Brain microvascular endothelial cell (primary cell): Measurements from ENCODE around the gene FNTB.
A peak's percentile ranks its signal among the peaks of the same experiment; 100 is the strongest.

ENCODE experiments used
- DNase-seq: peaks from one replicate; pipeline ENCODE4 v3.0.0-alpha.2; 2020
- H3K27ac ChIP-seq: fragments of 250-450 bp; sonication (Bioruptor Pico); 2 replicates; pipeline ENCODE4 v1.5.1; 2020; ENCODE audit warnings: mild to moderate bottlenecking, moderate library complexity
- H3K27me3 ChIP-seq: fragments of 250-450 bp; sonication (Bioruptor Pico); replicated peaks from 2 replicates; pipeline ENCODE4 v1.5.1; 2020; ENCODE audit warnings: mild to moderate bottlenecking
- H3K36me3 ChIP-seq: fragments of 250-450 bp; sonication (Bioruptor Pico); replicated peaks from 2 replicates; pipeline ENCODE4 v1.5.1; 2020; ENCODE audit warnings: mild to moderate bottlenecking
- H3K4me3 ChIP-seq: 2 replicates; pipeline ENCODE4 v1.5.1; 2011; ENCODE audit warnings: low read depth, mild to moderate bottlenecking, control low read depth, low read length, moderate library complexity
- in situ Hi-C: cut with HindIII; loops from 2 replicates; pipeline ENCODE4 v1.10.0; 2017; ENCODE audit warnings: low sequenced_read_pairs, low pct_ligation_motif_present
- TF ChIP-seq, protein P1 (sequence below): IDR thresholded peaks from 2 replicates; pipeline ENCODE4 v1.5.1; 2011; ENCODE audit warnings: low read depth, mild to moderate bottlenecking, moderate library complexity, low read length, control low read depth, inconsistent platforms; ENCODE audit errors: missing control alignments

The FNTB gene

DNA sequence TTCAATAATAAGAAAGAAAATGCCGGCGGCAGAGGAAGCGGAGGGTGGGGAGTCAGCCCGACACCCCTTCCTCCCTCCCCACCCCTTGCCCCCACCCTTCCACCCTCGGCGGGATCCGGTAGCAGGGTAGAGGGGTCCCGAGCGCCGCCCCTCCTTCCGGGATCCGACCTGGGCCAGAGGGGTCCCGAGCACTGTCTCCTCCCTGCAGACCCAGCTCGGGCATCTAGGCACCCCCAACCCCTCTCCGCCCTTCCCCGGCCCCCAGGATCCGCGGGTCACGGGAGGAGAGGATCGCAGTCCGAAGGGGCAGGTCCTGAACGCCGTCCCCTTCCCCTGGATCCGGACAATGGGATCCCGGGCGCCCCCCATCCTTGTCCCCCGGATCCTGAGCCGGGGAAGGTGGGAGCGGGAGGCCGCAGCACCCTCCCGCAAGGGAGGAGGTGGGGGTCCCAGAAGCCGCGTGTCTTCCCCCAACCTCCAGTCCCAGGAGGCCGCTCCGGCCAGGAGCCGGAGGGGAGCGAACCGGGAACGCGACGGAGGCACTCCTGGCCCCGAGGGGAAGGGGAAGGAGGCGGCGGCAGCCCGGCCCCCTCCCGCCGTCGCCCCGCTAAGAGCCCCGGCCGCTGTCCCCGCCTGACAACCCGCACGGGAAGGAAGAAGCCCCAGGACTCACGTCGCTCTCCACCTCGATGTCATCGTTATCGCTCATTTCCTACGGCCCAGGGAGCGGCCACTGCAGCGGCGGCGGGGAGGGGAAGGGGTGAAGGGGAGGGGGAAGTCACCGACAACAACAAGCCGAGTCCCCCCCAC, 115.1 kb downstream of the FNTB start:
- TF ChIP-seq, protein P1, sequence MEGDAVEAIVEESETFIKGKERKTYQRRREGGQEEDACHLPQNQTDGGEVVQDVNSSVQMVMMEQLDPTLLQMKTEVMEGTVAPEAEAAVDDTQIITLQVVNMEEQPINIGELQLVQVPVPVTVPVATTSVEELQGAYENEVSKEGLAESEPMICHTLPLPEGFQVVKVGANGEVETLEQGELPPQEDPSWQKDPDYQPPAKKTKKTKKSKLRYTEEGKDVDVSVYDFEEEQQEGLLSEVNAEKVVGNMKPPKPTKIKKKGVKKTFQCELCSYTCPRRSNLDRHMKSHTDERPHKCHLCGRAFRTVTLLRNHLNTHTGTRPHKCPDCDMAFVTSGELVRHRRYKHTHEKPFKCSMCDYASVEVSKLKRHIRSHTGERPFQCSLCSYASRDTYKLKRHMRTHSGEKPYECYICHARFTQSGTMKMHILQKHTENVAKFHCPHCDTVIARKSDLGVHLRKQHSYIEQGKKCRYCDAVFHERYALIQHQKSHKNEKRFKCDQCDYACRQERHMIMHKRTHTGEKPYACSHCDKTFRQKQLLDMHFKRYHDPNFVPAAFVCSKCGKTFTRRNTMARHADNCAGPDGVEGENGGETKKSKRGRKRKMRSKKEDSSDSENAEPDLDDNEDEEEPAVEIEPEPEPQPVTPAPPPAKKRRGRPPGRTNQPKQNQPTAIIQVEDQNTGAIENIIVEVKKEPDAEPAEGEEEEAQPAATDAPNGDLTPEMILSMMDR = no peak
- DNase-seq = no peak
- in situ Hi-C loops = no loop called here
- peak overlapping the region; percentile 81 for H3K4me3 ChIP-seq
- peak overlapping the region; percentile 75 for H3K27ac ChIP-seq
- peaks cover 3% of the 10 kb centered on the region for H3K36me3 ChIP-seq
- no peaks in the 10 kb centered on the region for H3K27me3 ChIP-seq

DNA sequence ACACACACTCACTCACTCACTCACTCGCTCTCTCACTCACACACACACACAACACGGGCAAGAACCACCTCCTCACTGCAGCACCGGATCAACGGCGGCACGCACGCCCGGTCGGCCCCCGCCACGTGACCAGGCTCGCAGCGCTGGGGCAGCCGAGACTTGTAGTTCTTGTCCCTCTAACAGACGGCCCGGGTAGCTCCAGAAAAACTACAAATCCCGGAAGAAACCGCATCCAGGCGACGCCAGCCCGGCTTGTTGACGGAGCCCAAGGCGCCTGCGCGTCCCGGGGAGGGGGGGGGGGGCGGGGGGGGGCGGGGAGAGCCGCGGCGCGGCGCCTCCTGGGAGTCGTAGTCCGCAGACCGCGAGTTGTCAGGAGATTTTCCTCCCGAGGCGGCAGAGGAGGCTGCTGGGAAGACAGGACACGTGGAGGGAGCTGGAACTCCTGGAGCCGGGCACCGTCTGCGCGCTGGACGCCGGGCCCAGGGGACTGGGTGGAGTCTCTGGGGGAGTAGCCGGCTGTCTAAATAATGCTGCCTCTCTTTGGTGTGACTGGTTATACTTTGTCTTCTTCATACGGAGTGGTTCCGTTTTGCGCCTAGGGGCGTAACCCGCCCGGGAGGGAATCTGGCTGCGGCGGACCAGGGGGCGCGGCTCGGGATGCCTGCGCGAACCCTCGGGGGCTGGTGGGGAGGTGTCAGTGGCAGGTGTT, 115.9 kb downstream of the FNTB start, which contains the start of gene MAX:
Gene MAX, minus strand, starts transcription at position 77 of the 709 bp plus-strand sequence. CDS start 178 bp downstream, outside the sequence.
- TF ChIP-seq, protein P1 = no peak
- peak within 1 kb of the TSS; percentile 81 for H3K4me3 ChIP-seq
- peak within 1 kb of the TSS; percentile 75 for H3K27ac ChIP-seq
- DNase-seq = peak; percentile 99
- H3K36me3 ChIP-seq = no peaks in the 10 kb centered on the region
- no peaks in the 10 kb centered on the region for H3K27me3 ChIP-seq
- in situ Hi-C loops = no loop called here

DNA sequence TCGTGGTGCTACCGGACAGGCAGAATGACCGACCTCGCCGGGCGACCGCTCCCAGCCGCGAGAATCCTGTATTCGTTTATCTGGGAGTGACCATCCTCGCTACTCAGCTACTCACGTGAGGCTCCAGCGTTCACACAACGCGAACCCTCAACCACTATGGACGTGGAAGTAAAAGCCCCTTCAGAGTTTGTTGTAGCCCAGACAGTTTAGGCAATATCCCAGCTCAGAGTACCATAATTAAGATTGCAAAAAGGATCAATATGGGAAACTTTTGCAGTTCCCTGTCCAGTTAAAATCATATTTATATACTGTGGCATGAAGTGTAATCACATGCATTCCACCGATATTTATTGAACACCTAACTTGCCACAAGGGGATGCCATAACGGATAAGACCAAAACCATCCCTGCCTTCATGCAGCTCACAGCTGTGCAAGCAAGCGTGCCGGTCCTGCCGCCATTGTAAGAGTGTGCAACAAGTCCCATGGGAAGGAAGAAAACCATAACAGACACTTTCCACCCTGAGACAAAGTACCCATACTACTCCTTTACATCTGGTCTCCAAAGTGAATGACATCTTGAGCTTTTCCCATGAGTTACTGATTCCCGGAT, 116.6 kb downstream of the FNTB start:
- Histone ChIP-seq H3K36me3 (no peaks in the 10 kb centered on the region), H3K4me3 (peak overlapping the region; percentile 81), H3K27me3 (no peaks in the 10 kb centered on the region), H3K27ac (peak overlapping the region; percentile 70)
- peak; percentile 12 for DNase-seq
- in situ Hi-C loops = no loop called here
- TF ChIP-seq, protein P1 = peak; percentile 13

- TF ChIP-seq, protein P1 = no peak
- H3K36me3 ChIP-seq = no peaks in the 10 kb centered on the region
- H3K4me3 ChIP-seq = no peak overlapping the region
- no peak for DNase-seq
- in situ Hi-C loops = no loop called here
- H3K27me3 ChIP-seq = no peaks in the 10 kb centered on the region
- no peak overlapping the region for H3K27ac ChIP-seq
Observed at GRCh38 chr14:65104791-65105190, 118.1 kb downstream of the FNTB start.

GRCh38 chr14:65106316-65106715, 119.6 kb downstream of the FNTB start:
- in situ Hi-C loops = no loop called here
- Histone ChIP-seq H3K27me3 (no peaks in the 10 kb centered on the region), H3K27ac (no peak overlapping the region), H3K36me3 (no peaks in the 10 kb centered on the region), H3K4me3 (no peak overlapping the region)
- no peak for DNase-seq
- TF ChIP-seq, protein P1 = no peak
